GM18517 (cell line): ENCODE measurements around the gene CACNA1I.

ENCODE experiments used
- ATAC-seq: cut with Tn5 transposase; IDR thresholded peaks from one replicate; pipeline ENCODE4 v1.9.1; 2021; ENCODE audit warnings: mild to moderate bottlenecking, moderate library complexity; ENCODE audit not compliant: unreplicated experiment

The CACNA1I gene

GRCh38 chr22:39595622-39596172 is 25.1 kb downstream of the CACNA1I start:
- no peak for ATAC-seq

GRCh38 chr22:39596601-39597000 is 26.0 kb downstream of the CACNA1I start:
- no peak for ATAC-seq

- no peak for ATAC-seq
These were observed 26.8 kb downstream of the CACNA1I start for GRCh38 chr22:39597236-39597869.

GRCh38 chr22:39598017-39598965 is 27.7 kb downstream of the CACNA1I start:
- ATAC-seq: no peak

GRCh38 chr22:39600491-39601179 is 30.1 kb downstream of the CACNA1I start:
- ATAC-seq: no peak

- no peak for ATAC-seq
These were observed 30.6 kb downstream of the CACNA1I start for GRCh38 chr22:39601180-39601535.

- no peak for ATAC-seq
These were observed 32.8 kb downstream of the CACNA1I start for GRCh38 chr22:39603345-39603744.

GRCh38 chr22:39610246-39610645 is 39.7 kb downstream of the CACNA1I start:
- no peak for ATAC-seq

GRCh38 chr22:39610766-39611165 is 40.2 kb downstream of the CACNA1I start:
- ATAC-seq: no peak

- no peak for ATAC-seq
These were observed 40.8 kb downstream of the CACNA1I start for GRCh38 chr22:39611360-39611759.

GRCh38 chr22:39612811-39613548 is 42.4 kb downstream of the CACNA1I start:
- no peak for ATAC-seq

- ATAC-seq: no peak
These were observed 43.0 kb downstream of the CACNA1I start for GRCh38 chr22:39613549-39613921.

- ATAC-seq: no peak
These were observed 43.9 kb downstream of the CACNA1I start for GRCh38 chr22:39614442-39614841.

GRCh38 chr22:39616051-39616450 is 45.5 kb downstream of the CACNA1I start:
- ATAC-seq: no peak

- no peak for ATAC-seq
These were observed 46.2 kb downstream of the CACNA1I start for GRCh38 chr22:39616781-39617180.

GRCh38 chr22:39617342-39617741 is 46.8 kb downstream of the CACNA1I start:
- ATAC-seq: no peak

- no peak for ATAC-seq
These were observed 47.6 kb downstream of the CACNA1I start for GRCh38 chr22:39617970-39618757.

GRCh38 chr22:39618996-39619530 is 48.5 kb downstream of the CACNA1I start:
- ATAC-seq: no peak

GRCh38 chr22:39620924-39621690 is 50.6 kb downstream of the CACNA1I start:
- no peak for ATAC-seq
